WTC11 (cell line): ENCODE data around the gene CARMIL1. TPM values are rescaled to one million over a fixed set of nuclear protein-coding genes. Genes with fewer than 3 reads are reported as not detected.

ENCODE experiments used
- ATAC-seq: fragments of 200-7000 bp; cut with Tn5 transposase; 2 replicates; pipeline ENCODE4 v1.10.0; 2021; ENCODE audit warnings: mild to moderate bottlenecking, moderate library complexity
- CTCF ChIA-PET: fragments of 300-600 bp; sonication (Branson Sonifier 250); formaldehyde crosslinking; loops from one replicate; lab custom pipeline; 2021; ENCODE audit warnings: antibody characterized with exemption; lab: Charles Lee
- POLR2A ChIA-PET: fragments of 350-600 bp; sonication (Branson Sonifier 250); formaldehyde crosslinking; loops from one replicate; lab custom pipeline; 2021; ENCODE audit warnings: antibody characterized with exemption; lab: Charles Lee
- DNase-seq: peaks from one replicate; pipeline ENCODE4 v3.0.0; 2021; ENCODE audit warnings: low spot score
- H3K27ac Mint-ChIP-seq: 2 replicates; pipeline ENCODE4 v1.8.0; 2021; ENCODE audit warnings: mixed read lengths
- H3K27me3 Mint-ChIP-seq: 2 replicates; pipeline ENCODE4 v1.8.0; 2021; ENCODE audit warnings: low read depth, mild to moderate bottlenecking, moderate library complexity, mixed read lengths
- H3K36me3 Mint-ChIP-seq: 2 replicates; pipeline ENCODE4 v1.8.0; 2021; ENCODE audit warnings: mixed read lengths
- H3K4me1 Mint-ChIP-seq: 2 replicates; pipeline ENCODE4 v1.8.0; 2022; ENCODE audit warnings: mixed read lengths
- H3K4me3 Mint-ChIP-seq: 2 replicates; pipeline ENCODE4 v1.8.0; 2021; ENCODE audit warnings: mild to moderate bottlenecking, moderate library complexity, mixed read lengths
- H3K9me3 Mint-ChIP-seq: 2 replicates; pipeline ENCODE4 v1.8.0; 2021; ENCODE audit warnings: mixed read lengths
- ESRRA ChIP-seq: sonication (generic); formaldehyde crosslinking; IDR thresholded peaks from 2 replicates; pipeline ENCODE4 v1.8.1; 2022; ENCODE audit warnings: mild to moderate bottlenecking, missing genetic modification reagents, borderline replicate concordance
- GABPB1 ChIP-seq: sonication (generic); formaldehyde crosslinking; IDR thresholded peaks from 2 replicates; pipeline ENCODE4 v1.8.1; 2023; ENCODE audit warnings: mild to moderate bottlenecking, missing genetic modification reagents
- GRHL2 ChIP-seq: fragments of 250-450 bp; sonication (Bioruptor Pico); IDR thresholded peaks from 2 replicates; pipeline ENCODE4 v1.8.0; 2022; ENCODE audit warnings: mild to moderate bottlenecking, moderate library complexity; ENCODE audit not compliant: insufficient replicate concordance, severe bottlenecking
- HMGA2 ChIP-seq: fragments of 250-450 bp; sonication (Bioruptor Pico); IDR thresholded peaks from 2 replicates; pipeline ENCODE4 v1.4.0; 2021; ENCODE audit warnings: mild to moderate bottlenecking, moderate library complexity
- JUN ChIP-seq: sonication (generic); formaldehyde crosslinking; IDR thresholded peaks from 2 replicates; pipeline ENCODE4 v1.8.0; 2023; ENCODE audit warnings: mild to moderate bottlenecking, missing genetic modification reagents
- RELA ChIP-seq: sonication (generic); formaldehyde crosslinking; IDR thresholded peaks from 2 replicates; pipeline ENCODE4 v1.8.1; 2022; ENCODE audit warnings: missing genetic modification reagents, mild to moderate bottlenecking, borderline replicate concordance
- ZNF416 ChIP-seq: fragments of 250-450 bp; sonication (Bioruptor Pico); IDR thresholded peaks from 2 replicates; pipeline ENCODE4 v1.9.0; 2021; ENCODE audit warnings: mild to moderate bottlenecking, inconsistent platforms
- total RNA-seq: library from RNA; stranded (reverse); gene quantifications from 3 replicates; pipeline ENCODE4 v1.2.3, GENCODE V29; 2021
- TF ChIP-seq, protein P1 (sequence below): sonication (generic); formaldehyde crosslinking; IDR thresholded peaks from 2 replicates; pipeline ENCODE4 v1.8.0; 2022; ENCODE audit warnings: missing genetic modification reagents
- TF ChIP-seq, protein P2 (sequence below): sonication (generic); formaldehyde crosslinking; IDR thresholded peaks from 2 replicates; pipeline ENCODE4 v1.8.1; 2022; ENCODE audit warnings: low read depth, missing genetic modification reagents, borderline replicate concordance
- TF ChIP-seq, protein P3 (sequence below): sonication (generic); formaldehyde crosslinking; IDR thresholded peaks from 2 replicates; pipeline ENCODE4 v1.8.0; 2022; ENCODE audit warnings: mild to moderate bottlenecking, missing genetic modification reagents
- TF ChIP-seq, protein P4 (sequence below): sonication (generic); formaldehyde crosslinking; IDR thresholded peaks from 2 replicates; pipeline ENCODE4 v1.8.0; 2022; ENCODE audit warnings: mild to moderate bottlenecking, missing genetic modification reagents
- TF ChIP-seq, protein P5 (sequence below): sonication (generic); formaldehyde crosslinking; IDR thresholded peaks from 2 replicates; pipeline ENCODE4 v1.8.0; 2022; ENCODE audit warnings: mild to moderate bottlenecking, missing genetic modification reagents
- TF ChIP-seq, protein P6 (sequence below): sonication (generic); formaldehyde crosslinking; IDR thresholded peaks from 2 replicates; pipeline ENCODE4 v1.8.1; 2023; ENCODE audit warnings: mild to moderate bottlenecking, missing genetic modification reagents

The CARMIL1 gene
- total RNA-seq, 1 experiment from 2014 or later, result 36.2 TPM

DNA sequence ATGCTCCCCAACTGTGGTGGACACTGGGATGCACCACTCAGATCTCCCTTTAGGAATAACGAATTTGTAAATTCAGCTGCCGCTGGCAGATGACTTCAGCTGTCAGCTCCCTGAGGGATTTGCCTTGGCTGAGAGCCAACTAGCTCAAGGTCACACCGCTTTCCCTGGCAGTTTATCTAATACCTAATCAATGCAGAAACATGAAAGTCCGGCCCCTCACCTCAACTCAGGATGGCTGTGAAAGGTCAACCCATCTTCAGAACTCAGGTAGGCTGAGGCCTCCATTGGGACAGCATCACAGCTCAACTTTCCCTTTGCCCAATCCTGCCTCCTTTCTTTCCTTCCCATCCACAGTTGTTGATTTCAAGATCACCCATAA is 350.0 kb downstream of the CARMIL1 start:
- CTCF ChIA-PET, result interaction anchor here (0.9 kb wide), 1 partner anchor 406 kb away, joined by 3 read pairs; no protein-coding TSS in a partner anchor
- H3K27me3 Mint-ChIP-seq, result no peaks in the 10 kb centered on the region; the same call in 1 of the 2 replicates
- H3K4me3 Mint-ChIP-seq, result no peak overlapping the region
- no peak overlapping the region for H3K27ac Mint-ChIP-seq
- POLR2A ChIA-PET, result no interaction called here
- peaks cover 39% of the 10 kb centered on the region for H3K4me1 Mint-ChIP-seq
- no peaks in the 10 kb centered on the region for H3K36me3 Mint-ChIP-seq
- DNase-seq, result no peak
- no peaks in the 10 kb centered on the region for H3K9me3 Mint-ChIP-seq
- TF ChIP-seq RELA (CRISPR knock-in tag) (no peak), ESRRA (no peak)
- TF ChIP-seq, all 79 proteins: peak for 0
- no peak for ATAC-seq

DNA sequence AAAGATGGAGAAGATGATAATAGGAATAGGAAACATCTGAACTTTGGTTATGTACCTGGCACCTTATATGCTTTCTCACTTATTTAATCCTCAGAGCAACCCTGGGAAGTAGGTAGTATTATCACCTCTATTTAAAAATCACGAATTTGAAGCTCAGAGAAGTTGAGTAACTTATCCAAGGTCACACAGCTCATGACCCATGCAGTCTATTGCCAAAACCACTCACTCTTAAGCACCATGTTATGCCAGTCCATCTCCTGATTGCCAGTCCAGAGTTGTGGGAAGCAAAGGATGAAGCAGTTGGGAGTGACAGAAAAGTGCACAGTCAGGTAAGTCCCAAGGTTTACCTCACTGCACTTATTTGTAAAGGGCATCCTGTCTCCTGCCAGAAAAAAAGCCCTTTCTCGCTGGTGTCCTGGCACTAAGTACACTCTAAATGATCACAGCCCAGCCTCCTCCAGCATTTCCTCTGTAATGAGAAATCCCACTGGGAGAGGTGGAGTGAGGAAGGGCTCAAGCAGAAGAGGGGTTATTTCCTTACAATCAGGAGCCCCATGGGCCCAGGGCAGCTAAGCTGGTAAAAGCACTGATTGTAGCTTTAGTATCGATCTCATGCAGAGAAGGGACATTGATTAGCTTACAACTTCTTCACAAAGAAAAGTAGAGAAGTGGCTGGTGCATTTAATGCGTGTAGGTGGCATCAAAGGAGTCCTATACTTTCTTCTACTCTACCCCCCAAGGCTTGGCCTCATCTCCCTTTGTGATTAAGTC is 351.5 kb downstream of the CARMIL1 start:
- Mint-ChIP-seq H3K4me1 (peaks cover 38% of the 10 kb centered on the region), H3K36me3 (no peaks in the 10 kb centered on the region), H3K4me3 (no peak overlapping the region), H3K9me3 (no peaks in the 10 kb centered on the region), H3K27me3 (peaks cover 4% of the 10 kb centered on the region; the same call in 1 of the 2 replicates), H3K27ac (no peak overlapping the region)
- CTCF ChIA-PET, result interaction anchor here (1.0 kb wide), 1 partner anchor 365 kb away, joined by 5 read pairs; no protein-coding TSS in a partner anchor
- DNase-seq (no peak), ATAC-seq (no peak)
- POLR2A ChIA-PET, result interaction anchor here (0.6 kb wide), 1 partner anchor 311 kb away, joined by 3 read pairs; no protein-coding TSS in a partner anchor
- TF ChIP-seq HMGA2 (no peak), JUN (CRISPR knock-in tag) (no peak), GRHL2 (no peak), ZNF416 (CRISPR knock-in tag) (no peak)
- TF ChIP-seq, protein P1, sequence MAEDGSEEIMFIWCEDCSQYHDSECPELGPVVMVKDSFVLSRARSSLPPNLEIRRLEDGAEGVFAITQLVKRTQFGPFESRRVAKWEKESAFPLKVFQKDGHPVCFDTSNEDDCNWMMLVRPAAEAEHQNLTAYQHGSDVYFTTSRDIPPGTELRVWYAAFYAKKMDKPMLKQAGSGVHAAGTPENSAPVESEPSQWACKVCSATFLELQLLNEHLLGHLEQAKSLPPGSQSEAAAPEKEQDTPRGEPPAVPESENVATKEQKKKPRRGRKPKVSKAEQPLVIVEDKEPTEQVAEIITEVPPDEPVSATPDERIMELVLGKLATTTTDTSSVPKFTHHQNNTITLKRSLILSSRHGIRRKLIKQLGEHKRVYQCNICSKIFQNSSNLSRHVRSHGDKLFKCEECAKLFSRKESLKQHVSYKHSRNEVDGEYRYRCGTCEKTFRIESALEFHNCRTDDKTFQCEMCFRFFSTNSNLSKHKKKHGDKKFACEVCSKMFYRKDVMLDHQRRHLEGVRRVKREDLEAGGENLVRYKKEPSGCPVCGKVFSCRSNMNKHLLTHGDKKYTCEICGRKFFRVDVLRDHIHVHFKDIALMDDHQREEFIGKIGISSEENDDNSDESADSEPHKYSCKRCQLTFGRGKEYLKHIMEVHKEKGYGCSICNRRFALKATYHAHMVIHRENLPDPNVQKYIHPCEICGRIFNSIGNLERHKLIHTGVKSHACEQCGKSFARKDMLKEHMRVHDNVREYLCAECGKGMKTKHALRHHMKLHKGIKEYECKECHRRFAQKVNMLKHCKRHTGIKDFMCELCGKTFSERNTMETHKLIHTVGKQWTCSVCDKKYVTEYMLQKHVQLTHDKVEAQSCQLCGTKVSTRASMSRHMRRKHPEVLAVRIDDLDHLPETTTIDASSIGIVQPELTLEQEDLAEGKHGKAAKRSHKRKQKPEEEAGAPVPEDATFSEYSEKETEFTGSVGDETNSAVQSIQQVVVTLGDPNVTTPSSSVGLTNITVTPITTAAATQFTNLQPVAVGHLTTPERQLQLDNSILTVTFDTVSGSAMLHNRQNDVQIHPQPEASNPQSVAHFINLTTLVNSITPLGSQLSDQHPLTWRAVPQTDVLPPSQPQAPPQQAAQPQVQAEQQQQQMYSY (CRISPR knock-in tag), result no peak
- TF ChIP-seq, protein P2, sequence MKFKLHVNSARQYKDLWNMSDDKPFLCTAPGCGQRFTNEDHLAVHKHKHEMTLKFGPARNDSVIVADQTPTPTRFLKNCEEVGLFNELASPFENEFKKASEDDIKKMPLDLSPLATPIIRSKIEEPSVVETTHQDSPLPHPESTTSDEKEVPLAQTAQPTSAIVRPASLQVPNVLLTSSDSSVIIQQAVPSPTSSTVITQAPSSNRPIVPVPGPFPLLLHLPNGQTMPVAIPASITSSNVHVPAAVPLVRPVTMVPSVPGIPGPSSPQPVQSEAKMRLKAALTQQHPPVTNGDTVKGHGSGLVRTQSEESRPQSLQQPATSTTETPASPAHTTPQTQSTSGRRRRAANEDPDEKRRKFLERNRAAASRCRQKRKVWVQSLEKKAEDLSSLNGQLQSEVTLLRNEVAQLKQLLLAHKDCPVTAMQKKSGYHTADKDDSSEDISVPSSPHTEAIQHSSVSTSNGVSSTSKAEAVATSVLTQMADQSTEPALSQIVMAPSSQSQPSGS (CRISPR knock-in tag), result no peak
- TF ChIP-seq, protein P3, sequence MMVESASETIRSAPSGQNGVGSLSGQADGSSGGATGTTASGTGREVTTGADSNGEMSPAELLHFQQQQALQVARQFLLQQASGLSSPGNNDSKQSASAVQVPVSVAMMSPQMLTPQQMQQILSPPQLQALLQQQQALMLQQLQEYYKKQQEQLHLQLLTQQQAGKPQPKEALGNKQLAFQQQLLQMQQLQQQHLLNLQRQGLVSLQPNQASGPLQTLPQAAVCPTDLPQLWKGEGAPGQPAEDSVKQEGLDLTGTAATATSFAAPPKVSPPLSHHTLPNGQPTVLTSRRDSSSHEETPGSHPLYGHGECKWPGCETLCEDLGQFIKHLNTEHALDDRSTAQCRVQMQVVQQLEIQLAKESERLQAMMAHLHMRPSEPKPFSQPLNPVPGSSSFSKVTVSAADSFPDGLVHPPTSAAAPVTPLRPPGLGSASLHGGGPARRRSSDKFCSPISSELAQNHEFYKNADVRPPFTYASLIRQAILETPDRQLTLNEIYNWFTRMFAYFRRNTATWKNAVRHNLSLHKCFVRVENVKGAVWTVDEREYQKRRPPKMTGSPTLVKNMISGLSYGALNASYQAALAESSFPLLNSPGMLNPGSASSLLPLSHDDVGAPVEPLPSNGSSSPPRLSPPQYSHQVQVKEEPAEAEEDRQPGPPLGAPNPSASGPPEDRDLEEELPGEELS (CRISPR knock-in tag), result no peak

DNA sequence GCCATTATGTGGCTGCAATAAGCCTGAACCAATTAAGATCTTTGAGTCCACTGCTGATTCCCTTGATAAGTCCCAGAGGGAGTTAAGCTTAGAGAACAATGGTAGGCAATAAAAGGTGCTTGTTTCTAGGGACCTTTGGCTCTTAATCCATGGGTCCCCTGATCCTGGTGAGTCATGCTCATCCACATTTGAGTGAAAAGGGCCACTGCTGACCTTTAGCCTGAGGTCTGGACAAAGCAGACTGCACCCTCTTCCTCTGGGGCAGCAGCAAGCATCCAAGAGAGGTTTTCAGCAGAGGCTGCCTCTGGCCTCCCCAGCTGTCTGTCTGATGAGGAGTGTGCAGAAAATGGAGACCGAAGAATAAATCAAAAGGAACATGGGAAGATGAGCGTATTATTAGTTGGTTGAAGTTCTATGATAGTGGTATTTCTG is 356.7 kb downstream of the CARMIL1 start:
- CTCF ChIA-PET, result no interaction called here
- no peak overlapping the region for H3K4me3 Mint-ChIP-seq
- H3K36me3 Mint-ChIP-seq, result no peaks in the 10 kb centered on the region
- no peak for DNase-seq
- peaks cover 7% of the 10 kb centered on the region; the same call in 1 of the 2 replicates for H3K4me1 Mint-ChIP-seq
- no peak overlapping the region for H3K27ac Mint-ChIP-seq
- POLR2A ChIA-PET, result no interaction called here
- TF ChIP-seq, protein P4, sequence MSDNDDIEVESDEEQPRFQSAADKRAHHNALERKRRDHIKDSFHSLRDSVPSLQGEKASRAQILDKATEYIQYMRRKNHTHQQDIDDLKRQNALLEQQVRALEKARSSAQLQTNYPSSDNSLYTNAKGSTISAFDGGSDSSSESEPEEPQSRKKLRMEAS (CRISPR knock-in tag), result no peak
- TF ChIP-seq, protein P5, sequence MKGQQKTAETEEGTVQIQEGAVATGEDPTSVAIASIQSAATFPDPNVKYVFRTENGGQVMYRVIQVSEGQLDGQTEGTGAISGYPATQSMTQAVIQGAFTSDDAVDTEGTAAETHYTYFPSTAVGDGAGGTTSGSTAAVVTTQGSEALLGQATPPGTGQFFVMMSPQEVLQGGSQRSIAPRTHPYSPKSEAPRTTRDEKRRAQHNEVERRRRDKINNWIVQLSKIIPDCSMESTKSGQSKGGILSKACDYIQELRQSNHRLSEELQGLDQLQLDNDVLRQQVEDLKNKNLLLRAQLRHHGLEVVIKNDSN (CRISPR knock-in tag), result no peak
- TF ChIP-seq, protein P6, sequence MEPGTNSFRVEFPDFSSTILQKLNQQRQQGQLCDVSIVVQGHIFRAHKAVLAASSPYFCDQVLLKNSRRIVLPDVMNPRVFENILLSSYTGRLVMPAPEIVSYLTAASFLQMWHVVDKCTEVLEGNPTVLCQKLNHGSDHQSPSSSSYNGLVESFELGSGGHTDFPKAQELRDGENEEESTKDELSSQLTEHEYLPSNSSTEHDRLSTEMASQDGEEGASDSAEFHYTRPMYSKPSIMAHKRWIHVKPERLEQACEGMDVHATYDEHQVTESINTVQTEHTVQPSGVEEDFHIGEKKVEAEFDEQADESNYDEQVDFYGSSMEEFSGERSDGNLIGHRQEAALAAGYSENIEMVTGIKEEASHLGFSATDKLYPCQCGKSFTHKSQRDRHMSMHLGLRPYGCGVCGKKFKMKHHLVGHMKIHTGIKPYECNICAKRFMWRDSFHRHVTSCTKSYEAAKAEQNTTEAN (CRISPR knock-in tag), result no peak
- TF ChIP-seq GABPB1 (CRISPR knock-in tag), result peak; percentile 51
- H3K9me3 Mint-ChIP-seq, result no peaks in the 10 kb centered on the region
- no peak for ATAC-seq
- peaks cover 17% of the 10 kb centered on the region for H3K27me3 Mint-ChIP-seq
